GM04504 (cell line): ENCODE data around the gene ARRB2.
"Not testable (repeated sequence)": the region's sequence is repeated elsewhere in the genome, so short reads cannot be mapped to it uniquely, and the experiment has no call there.

ENCODE experiments used
- DNase-seq: peaks from one replicate; pipeline ENCODE4 v3.0.0-alpha.2; 2012; ENCODE audit warnings: low read depth

ARRB2 gene

DNA sequence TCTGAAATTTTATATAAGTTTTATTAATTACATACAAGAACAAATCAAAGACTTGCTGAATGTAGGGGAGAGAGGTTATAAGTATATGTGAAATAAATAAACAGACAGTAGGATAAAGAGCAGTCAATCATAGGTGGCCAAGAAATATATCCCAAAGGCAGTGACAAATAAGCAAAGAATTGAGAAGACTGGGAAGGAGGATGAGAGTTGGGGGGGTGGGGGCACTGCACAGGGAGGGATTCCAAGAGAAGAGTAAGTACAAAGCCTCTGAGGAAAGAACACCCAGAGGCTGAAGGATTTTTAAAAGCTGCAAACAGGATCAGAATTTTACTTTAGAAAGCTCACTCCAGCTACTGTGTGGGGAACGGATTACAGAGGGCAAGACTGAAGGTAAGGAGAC, 9.3 kb upstream of the ARRB2 start:
- DNase-seq = no peak

DNA sequence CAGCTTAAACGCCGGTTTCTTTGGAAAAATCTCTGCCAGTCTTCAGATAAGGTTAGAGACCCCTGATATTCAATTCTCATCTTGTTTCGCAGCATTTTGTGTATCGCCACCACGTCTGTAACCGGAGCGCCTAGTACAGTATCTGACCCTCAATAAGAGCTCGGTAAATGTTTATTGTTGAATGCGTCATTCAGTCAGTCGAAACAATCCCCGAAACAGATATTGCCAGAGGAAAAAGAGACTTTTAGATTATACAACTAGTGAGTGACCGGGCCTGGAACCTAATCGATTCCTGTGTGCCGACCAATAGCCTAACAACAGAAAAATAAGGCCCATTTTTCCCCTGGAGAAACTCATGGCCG, 7.1 kb upstream of the ARRB2 start:
- DNase-seq = no peak

DNA sequence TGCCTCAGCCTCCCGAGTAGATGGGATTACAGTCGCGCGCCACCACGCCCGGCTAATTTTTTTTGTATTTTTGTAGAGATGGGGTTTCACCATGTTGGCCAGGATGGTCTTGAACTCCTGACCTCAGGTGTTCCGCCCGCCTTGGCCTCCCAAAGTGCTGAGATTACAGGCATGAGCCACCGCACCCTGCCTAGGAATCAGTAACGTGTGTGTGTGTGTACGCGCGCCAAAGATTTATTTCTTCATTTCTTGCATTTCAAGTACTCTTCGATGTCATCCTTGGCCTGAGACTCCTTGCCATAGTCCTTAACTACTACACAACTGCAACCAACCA, 5.9 kb upstream of the ARRB2 start:
- DNase-seq = not testable (repeated sequence)

DNA sequence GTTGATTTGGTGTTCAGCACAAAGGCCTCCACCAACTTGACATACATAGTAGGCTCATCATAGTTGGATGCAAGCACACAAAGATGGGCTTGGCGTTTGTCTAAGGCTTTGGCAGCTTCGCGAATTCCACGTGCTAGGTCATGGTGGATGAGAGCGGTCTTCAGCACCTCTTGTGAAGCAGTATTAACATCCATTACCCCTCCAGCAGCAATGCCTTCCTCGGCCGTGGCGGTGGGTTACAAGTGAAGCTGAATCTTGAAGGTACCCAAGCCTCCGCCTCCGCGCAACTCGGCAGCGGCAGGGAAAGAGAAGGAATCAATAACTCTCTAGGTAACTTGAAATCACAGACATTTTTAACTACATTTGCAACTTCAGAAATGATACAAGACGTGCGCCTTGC, 5.4 kb upstream of the ARRB2 start:
- DNase-seq = no peak

DNA sequence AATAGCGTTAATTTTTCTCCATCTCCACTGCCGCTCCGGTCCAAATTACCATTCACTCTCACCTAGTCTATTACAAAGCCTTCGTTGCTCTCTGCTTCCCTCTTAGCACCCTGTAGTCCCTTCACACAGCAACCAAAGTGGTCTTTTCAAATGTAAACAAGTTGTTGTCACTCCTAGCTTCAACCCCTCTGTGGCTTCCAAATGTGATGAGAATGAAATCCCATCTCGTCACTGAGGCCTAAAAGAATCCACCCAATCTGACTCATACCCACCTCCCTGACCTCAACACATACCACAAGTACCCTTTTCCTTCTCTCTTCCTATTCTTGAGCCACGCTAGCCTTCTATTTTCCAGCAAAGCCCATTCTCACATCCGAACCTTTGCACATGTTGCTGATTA, 4.3 kb upstream of the ARRB2 start:
- no peak for DNase-seq

DNA sequence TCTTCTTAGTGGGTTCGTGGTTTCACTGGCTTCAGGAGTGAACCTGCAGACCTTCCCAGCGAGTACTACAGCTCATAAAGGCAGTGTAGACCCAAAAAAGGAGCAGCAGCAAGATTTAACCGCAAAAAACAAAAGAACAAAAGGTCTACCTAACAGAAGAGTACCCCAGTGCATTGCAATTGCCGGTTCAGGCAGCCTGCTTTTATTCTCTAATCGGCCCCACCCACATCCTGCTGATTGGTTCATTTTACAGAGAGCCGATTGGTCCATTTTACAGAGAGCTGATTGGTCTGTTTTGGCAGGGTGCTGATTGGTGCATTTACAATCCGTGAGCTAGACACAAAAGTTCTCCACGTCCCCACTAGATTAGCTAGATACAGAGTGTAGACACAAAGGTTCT, 2.0 kb upstream of the ARRB2 start:
- DNase-seq = no peak

DNA sequence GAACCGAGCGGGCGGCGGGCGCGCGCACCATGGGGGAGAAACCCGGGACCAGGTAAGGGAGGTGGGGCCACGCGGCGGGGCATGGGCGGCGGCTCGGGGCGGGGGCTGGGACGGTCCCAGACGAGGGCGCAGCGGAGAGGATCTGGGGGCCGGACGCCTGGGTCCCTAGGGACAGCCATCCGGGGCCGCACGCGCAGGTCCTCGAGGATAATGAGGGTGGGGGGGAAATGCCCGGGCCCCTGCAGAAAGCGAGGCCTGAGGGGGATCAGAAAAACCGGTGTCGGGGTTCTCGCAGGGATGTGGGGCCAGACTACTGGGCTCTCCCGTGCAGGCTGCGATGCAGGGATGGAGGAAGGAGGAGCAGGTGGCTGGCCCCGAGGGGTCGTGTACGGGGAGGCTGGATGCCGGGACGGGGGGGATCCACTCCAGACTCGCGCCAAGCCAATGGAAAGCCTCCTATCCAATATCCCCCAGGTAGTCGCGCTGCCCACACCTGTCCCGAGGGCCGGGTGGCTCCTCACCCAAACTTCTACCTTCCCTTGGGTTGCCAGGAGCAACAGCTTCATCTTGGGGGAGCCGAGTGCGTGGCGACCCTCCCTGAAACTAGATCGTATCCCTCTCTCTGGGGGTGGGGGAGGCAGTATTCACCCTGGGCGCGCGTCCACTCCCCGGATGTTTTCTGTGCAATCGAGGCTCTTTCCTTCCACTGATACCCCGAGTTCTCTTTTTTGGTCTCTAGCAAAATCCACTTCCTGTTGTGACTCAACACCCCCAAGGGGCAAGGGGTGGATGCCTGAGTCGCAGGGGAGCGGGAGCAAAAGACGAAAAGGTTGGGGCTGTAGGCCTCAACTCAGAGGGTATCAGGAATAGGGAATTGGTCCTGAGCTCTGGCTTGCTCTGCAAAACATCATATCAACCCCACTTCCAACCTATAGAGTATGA, 532 bp downstream of the ARRB2 start:
- no peak for DNase-seq

DNA sequence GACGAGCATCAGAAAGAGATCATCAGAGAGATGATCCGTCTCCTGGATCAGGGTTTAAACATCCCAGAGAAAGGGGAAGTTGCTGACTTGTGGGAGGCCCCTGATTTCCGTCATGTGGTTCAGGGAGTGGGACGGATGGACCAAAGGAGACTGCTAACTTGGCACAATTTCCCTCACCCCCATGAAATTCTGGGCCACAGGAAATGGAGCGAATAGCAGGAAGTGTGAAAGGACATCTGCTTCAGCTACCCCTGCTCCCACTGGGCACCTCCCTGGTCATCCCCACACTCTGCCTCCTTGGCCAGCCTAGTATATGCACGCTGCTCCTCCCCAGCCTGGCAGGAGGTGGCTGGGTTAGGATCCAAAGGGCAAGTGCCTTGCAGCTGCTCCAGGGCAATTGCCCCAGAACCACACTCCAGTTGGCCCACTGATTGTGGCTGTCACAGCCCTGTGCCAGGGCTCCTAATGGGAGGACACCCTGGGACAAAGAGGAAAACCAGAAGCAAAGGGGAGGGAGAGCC, 1.3 kb downstream of the ARRB2 start:
- DNase-seq = no peak

DNA sequence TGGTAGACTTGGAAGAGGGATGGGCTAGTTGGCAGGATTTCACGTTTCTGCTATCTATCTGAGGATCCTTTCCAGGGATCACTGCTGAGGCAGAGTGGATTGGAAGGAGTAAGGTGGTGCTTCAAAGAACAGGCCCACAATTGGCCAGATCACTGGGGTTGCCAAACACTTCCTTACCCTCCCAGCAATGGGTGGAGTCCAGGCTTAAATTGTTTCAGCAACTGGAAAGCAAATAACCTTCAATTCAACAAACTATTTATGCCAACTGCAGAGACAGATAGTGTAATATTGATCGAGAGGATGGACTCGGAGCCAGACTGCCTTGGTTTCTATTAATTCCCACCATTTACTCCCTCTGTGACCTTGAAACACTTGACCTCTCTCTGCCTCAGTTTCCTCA, 2.1 kb downstream of the ARRB2 start:
- no peak for DNase-seq

DNA sequence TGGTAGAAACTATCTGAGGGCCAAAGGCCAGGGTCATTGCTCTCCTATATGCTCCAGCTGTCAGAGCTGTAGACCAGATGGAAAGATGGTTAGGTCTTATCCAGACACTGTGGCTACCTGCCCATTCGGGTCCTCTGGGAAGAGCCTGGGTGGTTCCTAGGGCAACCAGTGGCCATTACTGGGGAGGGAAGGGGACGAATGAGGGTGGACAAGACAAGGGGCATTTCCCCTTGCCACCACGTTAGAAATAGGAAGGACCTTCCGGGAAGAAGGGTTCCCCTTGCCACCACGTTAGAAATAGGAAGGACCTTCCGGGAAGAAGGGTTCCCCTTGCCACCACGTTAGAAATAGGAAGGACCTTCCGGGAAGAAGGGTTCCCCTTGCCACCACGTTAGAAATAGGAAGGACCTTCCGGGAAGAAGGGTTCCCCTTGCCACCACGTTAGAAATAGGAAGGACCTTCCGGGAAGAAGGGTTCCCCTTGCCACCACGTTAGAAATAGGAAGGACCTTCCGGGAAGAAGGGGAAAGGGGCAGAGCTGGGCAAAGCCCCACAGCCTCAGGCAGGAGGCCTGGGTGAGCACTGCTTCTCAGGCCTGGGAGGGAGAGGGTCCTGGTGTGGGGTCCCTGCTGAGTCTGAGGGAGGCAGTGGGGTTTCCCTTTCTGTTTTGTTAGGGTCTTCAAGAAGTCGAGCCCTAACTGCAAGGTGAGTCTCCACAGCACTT, 4.1 kb downstream of the ARRB2 start:
- not testable (repeated sequence) for DNase-seq

DNA sequence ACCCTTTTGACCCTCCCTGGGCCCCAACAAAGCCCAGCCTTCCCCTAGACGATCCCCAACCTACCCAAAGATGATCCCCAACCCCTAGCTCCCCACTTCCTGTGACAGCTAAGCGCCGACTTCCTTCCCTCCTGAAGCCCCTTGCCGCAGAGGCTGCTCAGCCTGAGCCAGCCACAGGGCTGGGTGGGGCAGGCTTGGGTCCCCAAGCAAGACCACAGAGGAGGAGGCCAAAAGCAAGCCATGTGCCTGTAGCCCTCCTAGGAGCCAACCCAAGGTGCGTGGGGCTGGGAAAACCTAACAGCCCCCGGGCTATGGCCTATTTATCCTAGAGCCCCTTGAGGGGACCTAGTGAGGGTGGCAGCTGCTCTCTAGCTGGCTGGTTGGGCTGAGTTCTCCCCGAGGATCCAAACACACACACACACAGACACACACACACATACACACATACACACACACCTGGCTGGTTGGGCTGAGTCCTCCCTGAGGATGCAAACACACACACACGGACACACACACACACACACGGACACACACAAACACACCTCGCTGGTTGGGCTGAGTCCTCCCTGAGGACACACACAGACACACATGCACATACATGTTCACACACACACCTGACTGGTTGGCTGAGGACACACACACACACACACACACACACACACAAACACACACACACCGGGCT, 4.8 kb downstream of the ARRB2 start:
- DNase-seq = no peak

DNA sequence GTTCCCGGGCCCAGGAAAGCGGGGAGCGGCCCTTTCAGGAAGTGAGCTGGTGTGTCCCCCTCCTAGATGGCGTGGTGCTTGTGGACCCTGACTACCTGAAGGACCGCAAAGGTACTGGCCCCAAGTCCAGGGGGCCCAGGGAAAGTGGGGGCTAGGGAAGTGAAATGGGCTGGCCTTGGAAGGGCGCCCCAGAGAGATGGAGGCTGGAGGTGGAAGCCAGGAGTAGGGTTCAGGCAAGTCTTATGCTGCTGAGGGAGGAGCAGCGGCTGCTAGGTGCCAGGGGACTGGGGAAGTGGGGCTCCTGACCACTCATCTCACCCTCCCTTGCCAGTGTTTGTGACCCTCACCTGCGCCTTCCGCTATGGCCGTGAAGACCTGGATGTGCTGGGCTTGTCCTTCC, 5.6 kb downstream of the ARRB2 start:
- DNase-seq = no peak

DNA sequence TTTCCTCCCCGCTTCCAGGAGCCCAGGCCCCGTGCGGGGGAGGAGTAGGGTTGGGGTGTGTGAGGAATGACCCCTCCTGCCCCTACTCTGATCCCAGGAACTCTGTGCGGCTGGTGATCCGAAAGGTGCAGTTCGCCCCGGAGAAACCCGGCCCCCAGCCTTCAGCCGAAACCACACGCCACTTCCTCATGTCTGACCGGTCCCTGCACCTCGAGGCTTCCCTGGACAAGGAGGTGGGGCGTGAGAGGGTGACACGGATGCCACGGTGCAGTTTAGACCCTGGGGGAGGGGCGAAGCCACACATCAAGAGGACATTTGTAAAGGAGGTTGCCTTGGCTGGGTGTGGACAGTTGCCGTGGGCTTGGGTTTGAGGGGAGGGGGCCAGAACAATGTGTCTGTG, 7.4 kb downstream of the ARRB2 start:
- DNase-seq = no peak

DNA sequence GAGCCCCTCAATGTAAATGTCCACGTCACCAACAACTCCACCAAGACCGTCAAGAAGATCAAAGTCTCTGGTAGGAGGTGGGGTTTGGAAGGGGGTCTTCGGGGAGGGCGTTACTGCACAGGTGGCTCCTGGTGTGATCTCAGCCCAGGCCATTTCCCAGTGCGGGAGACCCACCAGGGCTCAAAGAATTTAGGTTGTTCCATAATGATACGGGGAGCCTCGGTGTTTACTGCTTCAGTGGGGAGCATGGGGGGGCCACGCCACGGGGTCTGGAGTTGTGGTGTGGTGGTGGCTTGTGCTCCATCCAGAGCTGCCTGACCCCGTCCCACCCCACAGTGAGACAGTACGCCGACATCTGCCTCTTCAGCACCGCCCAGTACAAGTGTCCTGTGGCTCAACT, 7.8 kb downstream of the ARRB2 start:
- no peak for DNase-seq

DNA sequence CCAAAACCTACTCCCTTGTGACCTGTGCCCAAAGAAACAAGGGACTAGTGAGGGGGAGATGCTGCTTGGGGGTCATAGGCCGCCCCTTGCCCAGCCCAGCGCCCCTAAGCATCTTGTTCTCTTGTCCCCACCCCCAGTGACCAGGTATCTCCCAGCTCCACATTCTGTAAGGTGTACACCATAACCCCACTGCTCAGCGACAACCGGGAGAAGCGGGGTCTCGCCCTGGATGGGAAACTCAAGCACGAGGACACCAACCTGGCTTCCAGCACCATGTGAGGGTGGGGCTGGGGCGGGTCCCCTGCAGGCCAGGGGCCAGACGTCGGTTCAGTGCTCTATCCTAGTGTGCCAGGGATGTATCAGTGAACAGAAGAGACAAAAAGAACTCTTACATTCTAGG, 8.7 kb downstream of the ARRB2 start:
- no peak for DNase-seq

DNA sequence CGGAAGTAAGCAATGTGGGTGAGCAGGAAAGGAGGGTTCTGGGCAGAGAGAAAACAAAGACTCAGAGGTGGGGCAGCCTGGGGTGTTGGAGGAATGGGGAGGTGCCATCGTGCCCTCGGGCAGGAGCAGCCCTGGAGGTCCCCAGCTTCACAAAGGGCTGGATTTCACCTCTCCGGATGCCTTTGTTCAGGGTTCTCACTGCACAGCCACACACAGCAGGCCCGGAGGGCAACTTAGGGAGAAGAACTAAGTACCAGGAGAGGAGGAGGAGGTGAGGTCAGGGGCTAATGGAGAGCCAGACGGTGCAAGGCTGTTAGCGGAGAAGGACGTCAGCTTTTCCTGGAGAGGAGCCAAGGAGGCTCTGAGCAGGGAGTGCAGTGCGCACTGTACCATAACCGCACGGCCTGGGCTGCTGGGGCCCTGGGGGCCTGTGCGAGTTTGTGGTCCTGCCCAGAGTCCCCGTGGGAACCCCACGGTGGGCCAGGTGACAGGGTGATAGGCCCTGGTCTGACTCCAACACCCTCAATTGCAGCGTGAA, 9.3 kb downstream of the ARRB2 start:
- DNase-seq = no peak

DNA sequence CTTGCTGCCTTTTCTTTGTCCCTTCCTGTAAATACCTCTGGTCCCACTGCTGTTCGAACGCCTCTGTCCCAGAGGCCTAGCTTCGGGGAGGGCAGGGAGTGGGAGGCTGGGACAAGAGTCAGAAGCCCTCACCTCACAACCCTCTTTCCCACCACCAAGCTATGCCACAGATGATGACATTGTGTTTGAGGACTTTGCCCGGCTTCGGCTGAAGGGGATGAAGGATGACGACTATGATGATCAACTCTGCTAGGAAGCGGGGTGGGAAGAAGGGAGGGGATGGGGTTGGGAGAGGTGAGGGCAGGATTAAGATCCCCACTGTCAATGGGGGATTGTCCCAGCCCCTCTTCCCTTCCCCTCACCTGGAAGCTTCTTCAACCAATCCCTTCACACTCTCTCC, 10.4 kb downstream of the ARRB2 start:
- DNase-seq = no peak

DNA sequence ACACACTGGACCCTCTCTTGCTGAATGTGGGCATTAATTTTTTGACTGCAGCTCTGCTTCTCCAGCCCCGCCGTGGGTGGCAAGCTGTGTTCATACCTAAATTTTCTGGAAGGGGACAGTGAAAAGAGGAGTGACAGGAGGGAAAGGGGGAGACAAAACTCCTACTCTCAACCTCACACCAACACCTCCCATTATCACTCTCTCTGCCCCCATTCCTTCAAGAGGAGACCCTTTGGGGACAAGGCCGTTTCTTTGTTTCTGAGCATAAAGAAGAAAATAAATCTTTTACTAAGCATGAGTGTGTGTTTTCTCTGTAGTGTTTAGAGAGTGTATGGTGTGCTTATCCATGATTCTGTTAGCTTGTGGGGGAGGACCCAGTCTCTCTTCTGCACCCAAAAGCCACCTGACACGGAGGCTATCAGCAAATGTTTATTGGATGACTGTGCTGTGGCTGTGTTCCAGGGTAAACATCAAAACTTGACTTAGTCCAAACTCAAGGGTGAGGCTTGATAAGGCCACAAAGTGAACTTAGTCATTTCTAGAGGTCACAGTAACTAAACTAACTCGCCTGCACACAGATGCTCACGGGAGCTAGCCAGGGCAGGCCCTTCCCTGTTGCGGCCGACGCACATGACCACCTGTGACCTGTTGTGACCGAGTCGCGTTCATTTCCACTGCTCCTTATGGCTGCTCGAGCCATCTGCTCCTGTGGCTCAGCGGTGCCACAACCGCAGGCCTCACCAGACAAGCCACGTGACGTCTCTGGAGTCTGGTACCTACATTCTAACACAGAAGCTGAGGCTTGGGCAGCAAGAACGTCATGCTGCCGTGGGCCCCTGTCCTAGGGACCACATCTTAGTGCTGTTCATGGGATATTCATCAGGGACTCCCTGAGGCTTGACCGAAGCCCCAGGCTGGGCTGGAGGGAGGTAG, 11.0 kb downstream of the ARRB2 start:
- DNase-seq = no peak

DNA sequence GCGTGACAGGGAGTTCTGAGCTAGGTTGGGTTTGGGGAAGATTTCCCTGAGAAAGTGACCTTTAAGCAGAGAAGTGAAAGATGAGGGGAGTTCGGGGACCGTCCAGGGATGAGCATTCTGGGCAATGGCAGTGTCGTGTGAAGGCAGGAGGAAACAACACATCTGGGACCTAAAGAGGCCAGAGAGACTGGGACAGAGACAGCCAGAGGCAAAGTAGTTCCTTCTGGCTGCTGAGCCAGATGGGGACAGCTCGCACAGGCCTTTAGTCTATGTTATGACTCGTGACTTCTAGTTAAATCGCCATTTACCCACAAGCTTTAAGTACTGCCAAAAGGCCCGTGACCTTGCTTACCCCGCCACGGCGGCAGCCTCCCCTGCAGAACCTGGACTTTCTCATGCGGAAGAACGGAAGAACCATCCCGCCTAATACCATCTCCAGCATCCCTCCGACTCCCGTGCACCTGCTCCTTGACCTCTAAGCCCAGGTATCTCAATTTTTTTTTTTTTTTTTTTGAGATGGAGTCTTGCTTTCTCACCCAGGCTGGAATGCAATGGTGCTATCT, 12.3 kb downstream of the ARRB2 start:
- no peak for DNase-seq

DNA sequence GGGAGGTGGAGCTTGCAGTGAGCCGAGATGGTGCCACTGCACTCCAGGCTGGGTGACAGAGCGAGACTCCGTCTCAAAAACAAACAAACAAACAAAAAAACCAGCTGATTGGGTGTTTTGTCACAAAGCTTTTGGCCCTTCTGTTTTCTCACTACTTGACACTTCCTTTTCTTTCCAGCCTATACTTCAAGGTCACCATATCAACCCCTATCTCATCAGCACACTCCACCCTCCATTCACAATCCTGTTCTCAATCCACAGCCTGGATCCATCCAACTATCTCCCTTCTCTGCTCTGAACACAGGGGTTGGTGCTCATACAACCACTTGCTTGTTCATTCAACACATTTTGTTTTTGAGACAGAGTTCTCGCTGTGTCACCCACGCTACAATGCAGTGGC, 14.2 kb downstream of the ARRB2 start:
- DNase-seq = no peak

DNA sequence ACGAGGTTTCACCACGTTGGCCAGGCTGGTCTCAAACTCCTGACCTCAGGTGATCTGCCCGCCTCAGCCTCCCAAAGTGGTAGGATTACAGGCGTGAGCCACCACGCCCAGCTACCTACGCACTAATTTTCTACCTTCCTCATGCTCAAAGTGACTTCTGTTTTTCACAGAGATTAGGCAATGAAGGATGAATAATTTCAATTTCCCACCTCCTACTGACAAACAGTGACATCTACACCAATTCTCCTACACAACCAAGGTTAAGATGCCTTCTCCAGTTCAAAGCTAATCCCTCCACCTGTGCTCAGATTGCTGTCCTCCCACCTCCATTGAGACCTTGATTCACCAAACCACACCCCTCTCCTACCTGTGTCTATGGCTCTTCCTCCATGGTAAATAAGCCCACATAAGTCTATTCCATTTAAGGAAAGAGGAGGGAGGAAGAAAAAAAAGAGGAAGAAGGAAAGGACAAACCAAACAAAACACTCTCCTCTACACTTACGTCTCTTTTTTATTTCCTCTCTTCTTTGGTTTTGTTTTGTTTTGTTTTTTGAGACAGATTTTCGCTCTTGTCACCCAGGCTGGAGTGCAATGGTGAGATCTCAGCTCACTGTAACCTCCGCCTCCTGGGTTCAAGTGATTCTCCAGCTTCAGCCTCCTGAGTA, 15.3 kb downstream of the ARRB2 start:
- DNase-seq = no peak
